GM23248 (cell line): ENCODE measurements around the gene TPBGL.

Source experiments
- EZH2 ChIP-seq: fragments of 200-600 bp; sonication (generic); IDR thresholded peaks from 2 replicates; pipeline ENCODE4 v1.6.1; 2018; ENCODE audit warnings: antibody characterized with exemption, mild to moderate bottlenecking; ENCODE audit not compliant: insufficient read depth, poor library complexity, severe bottlenecking
- EZH2phosphoT487 ChIP-seq: fragments of 200-600 bp; sonication (generic); IDR thresholded peaks from 2 replicates; pipeline ENCODE4 v1.6.1; 2018; ENCODE audit warnings: antibody characterized with exemption, moderate library complexity, mild to moderate bottlenecking, low read depth; ENCODE audit not compliant: insufficient read depth

GRCh38 chr11:75198278-75198973, 42.1 kb upstream of the TPBGL start:
- TF ChIP-seq EZH2 (no peak), EZH2phosphoT487 (no peak)
